GM19395 (cell line): ENCODE results near the gene DBP.

Source experiments
- ATAC-seq: cut with Tn5 transposase; IDR thresholded peaks from one replicate; pipeline ENCODE4 v1.9.1; 2021; ENCODE audit warnings: mild to moderate bottlenecking, moderate library complexity; ENCODE audit not compliant: unreplicated experiment

The DBP gene

GRCh38 chr19:48613852-48614435, 23.2 kb downstream of the DBP start:
- no peak for ATAC-seq

GRCh38 chr19:48613024-48613851, 23.9 kb downstream of the DBP start:
- no peak for ATAC-seq

- ATAC-seq: no peak
Observed at GRCh38 chr19:48611872-48612271, 25.3 kb downstream of the DBP start.

- no peak for ATAC-seq
Observed at GRCh38 chr19:48609571-48610108, 27.5 kb downstream of the DBP start.

GRCh38 chr19:48608798-48609263, 28.3 kb downstream of the DBP start:
- ATAC-seq: no peak

- ATAC-seq: no peak
Observed at GRCh38 chr19:48607359-48607755, 29.8 kb downstream of the DBP start.

GRCh38 chr19:48606463-48607358, 30.5 kb downstream of the DBP start, which contains the start of gene SPACA4:
Gene SPACA4 (plus strand): TSS chr19:48606742. CDS start chr19:48606979, 237 bp downstream.
- ATAC-seq: no peak

- no peak for ATAC-seq
Observed at GRCh38 chr19:48603850-48604249, 33.3 kb downstream of the DBP start.

- no peak for ATAC-seq
Observed at GRCh38 chr19:48603449-48603848, 33.7 kb downstream of the DBP start.

- ATAC-seq: no peak
Observed at GRCh38 chr19:48603001-48603400, 34.2 kb downstream of the DBP start.

GRCh38 chr19:48600679-48601417, 36.3 kb downstream of the DBP start:
- ATAC-seq: no peak

GRCh38 chr19:48598996-48599700, 38.0 kb downstream of the DBP start:
- no peak for ATAC-seq

- ATAC-seq: no peak
Observed at GRCh38 chr19:48596679-48597465, 40.3 kb downstream of the DBP start.

GRCh38 chr19:48596237-48596636, 40.9 kb downstream of the DBP start:
- ATAC-seq: no peak

- ATAC-seq: no peak
Observed at GRCh38 chr19:48595833-48596232, 41.3 kb downstream of the DBP start.

- no peak for ATAC-seq
Observed at GRCh38 chr19:48595171-48595570, 42.0 kb downstream of the DBP start.

- ATAC-seq: no peak
Observed at GRCh38 chr19:48591021-48591420, 46.2 kb downstream of the DBP start.

GRCh38 chr19:48588670-48589401, 48.3 kb downstream of the DBP start:
- no peak for ATAC-seq
